Endodermal cell (in vitro differentiated cells): ENCODE results near the gene PASK. TPM values are rescaled to one million over a fixed set of nuclear protein-coding genes. Genes with fewer than 3 reads are reported as not detected.

Source experiments
- DNase-seq: peaks from one replicate; pipeline ENCODE4 v3.0.0-alpha.2; 2017
- H3K27ac ChIP-seq: 2 replicates; pipeline ENCODE4 v1.5.1; 2013; ENCODE audit warnings: mild to moderate bottlenecking, low read depth, low read length, moderate library complexity
- H3K27me3 ChIP-seq: 2 replicates; pipeline ENCODE4 v1.6.1; 2013; ENCODE audit warnings: mild to moderate bottlenecking, low read length, moderate library complexity; ENCODE audit not compliant: insufficient read depth, control insufficient read depth, poor library complexity, severe bottlenecking
- H3K36me3 ChIP-seq: 2 replicates; pipeline ENCODE4 v1.7.0; 2013; ENCODE audit warnings: mild to moderate bottlenecking, low read length, moderate library complexity; ENCODE audit not compliant: control insufficient read depth, insufficient read depth
- H3K4me1 ChIP-seq: one replicate; pipeline ENCODE4 v1.7.0; 2013; ENCODE audit warnings: low read length; ENCODE audit not compliant: control insufficient read depth, insufficient read depth
- H3K4me3 ChIP-seq: 2 replicates; pipeline ENCODE4 v1.5.1; 2013; ENCODE audit warnings: mild to moderate bottlenecking, low read length, moderate library complexity
- H3K9ac ChIP-seq: 2 replicates; pipeline ENCODE4 v1.6.1; 2013; ENCODE audit warnings: mild to moderate bottlenecking, low read length, moderate library complexity; ENCODE audit not compliant: poor library complexity, severe bottlenecking; ENCODE audit errors: extremely low read depth
- H3K9me3 ChIP-seq: 2 replicates; pipeline ENCODE4 v1.6.1; 2013; ENCODE audit warnings: mild to moderate bottlenecking, low read length, moderate library complexity; ENCODE audit not compliant: control insufficient read depth
- H3K27ac Mint-ChIP-seq: 2 replicates; pipeline ENCODE4 v1.8.0; 2020; ENCODE audit warnings: mixed read lengths
- H3K27me3 Mint-ChIP-seq: 2 replicates; pipeline ENCODE4 v1.8.0; 2021; ENCODE audit warnings: mild to moderate bottlenecking, mixed read lengths; ENCODE audit not compliant: insufficient read depth
- H3K36me3 Mint-ChIP-seq: 2 replicates; pipeline ENCODE4 v1.8.0; 2020; ENCODE audit warnings: low read depth, mixed read lengths
- H3K4me1 Mint-ChIP-seq: 2 replicates; pipeline ENCODE4 v1.8.0; 2020; ENCODE audit warnings: mixed read lengths
- H3K4me3 Mint-ChIP-seq: 2 replicates; pipeline ENCODE4 v1.8.0; 2020; ENCODE audit warnings: mild to moderate bottlenecking, moderate library complexity, mixed read lengths
- H3K9me3 Mint-ChIP-seq: 2 replicates; pipeline ENCODE4 v1.8.0; 2020; ENCODE audit warnings: mild to moderate bottlenecking, mixed read lengths
- WGBS, 2 experiments: methylation state at CpG; one replicate each; pipeline versions ENCODE4 v1.1.5 to v1.1.7; 2013; ENCODE audit warnings: missing lambda C conversion rate in 2 of 2, mixed read lengths in 1 of 2; ENCODE audit not compliant: insufficient coverage in 1 of 2, insufficient read length in 1 of 2; 5-methylcytosine and 5-hydroxymethylcytosine counted together
- total RNA-seq, 2 donors: library from RNA; stranded (reverse); fragmentation: NEBNext Ultra II Directional in 1 of 2; extraction: Animal tissue kit (Norgen Biotek cat#: 25700) in 1 of 2; gene quantifications; 2 replicates in 1 of 2; 3 replicates in 1 of 2; pipeline ENCODE4 v1.2.1, GENCODE V29; 2021
- TF ChIP-seq, protein P1 (sequence below): fragments of 200-600 bp; sonication (generic); conservative IDR thresholded peaks from 2 replicates; pipeline ENCODE4 v1.5.0; 2021; ENCODE audit warnings: antibody characterized with exemption, mild to moderate bottlenecking

The PASK gene
- total RNA-seq, 2 donors from 2014 or later = 76.5 to 94.5 TPM

DNA sequence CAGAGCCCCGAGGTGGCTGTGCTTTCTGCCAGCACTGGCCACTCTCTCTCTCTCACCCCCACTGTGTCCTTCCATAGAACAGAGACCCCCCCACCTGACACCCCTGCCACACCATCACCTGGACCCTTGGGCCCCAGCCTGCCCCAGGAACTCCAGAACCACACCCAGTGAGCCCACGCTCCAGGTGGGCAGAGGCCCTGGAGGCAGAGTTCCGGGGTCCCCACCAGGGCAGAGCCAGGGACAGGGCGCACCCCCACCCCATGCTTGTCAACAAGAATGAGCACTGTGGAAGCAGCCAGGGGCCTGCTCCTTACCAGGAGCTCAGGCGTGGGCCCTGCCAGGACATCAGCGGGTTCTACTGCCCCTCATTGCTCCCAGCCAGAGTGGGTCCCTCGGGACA is 14.6 kb downstream of the PASK start:
- 90 to 100% methylated on average over 1 to 7 of the region's 7 CpGs for WGBS, 2 experiments

DNA sequence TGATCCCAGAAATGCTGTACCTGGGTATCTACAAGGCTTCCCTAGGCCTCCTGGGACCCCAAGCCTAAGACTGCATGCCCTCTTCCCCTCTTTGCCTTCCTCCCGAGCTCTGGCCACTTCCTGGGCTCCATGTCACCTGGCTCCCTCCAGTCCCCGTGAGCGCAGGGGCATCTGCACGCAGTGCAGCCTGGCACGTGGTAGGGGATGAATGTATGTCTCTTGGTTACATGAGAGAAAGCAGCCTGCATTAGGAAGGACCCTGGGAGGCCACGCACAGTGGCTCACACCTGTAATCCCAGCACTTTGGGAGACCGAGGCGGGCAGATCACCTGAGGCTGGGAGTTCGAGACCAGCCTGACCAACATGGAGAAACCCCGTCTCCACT is 15.8 kb downstream of the PASK start:
- no peaks in the 10 kb centered on the region for H3K27me3 Mint-ChIP-seq
- no peaks in the 10 kb centered on the region for H3K4me1 Mint-ChIP-seq
- DNase-seq = no peak
- H3K36me3 Mint-ChIP-seq = peaks cover 49% of the 10 kb centered on the region
- no peaks in the 10 kb centered on the region for H3K27me3 ChIP-seq
- no peak overlapping the region for H3K4me3 ChIP-seq
- no peak overlapping the region for H3K9ac ChIP-seq
- no peak overlapping the region for H3K27ac ChIP-seq
- no peaks in the 10 kb centered on the region for H3K9me3 ChIP-seq
- no peaks in the 10 kb centered on the region for H3K4me1 ChIP-seq
- TF ChIP-seq, protein P1, sequence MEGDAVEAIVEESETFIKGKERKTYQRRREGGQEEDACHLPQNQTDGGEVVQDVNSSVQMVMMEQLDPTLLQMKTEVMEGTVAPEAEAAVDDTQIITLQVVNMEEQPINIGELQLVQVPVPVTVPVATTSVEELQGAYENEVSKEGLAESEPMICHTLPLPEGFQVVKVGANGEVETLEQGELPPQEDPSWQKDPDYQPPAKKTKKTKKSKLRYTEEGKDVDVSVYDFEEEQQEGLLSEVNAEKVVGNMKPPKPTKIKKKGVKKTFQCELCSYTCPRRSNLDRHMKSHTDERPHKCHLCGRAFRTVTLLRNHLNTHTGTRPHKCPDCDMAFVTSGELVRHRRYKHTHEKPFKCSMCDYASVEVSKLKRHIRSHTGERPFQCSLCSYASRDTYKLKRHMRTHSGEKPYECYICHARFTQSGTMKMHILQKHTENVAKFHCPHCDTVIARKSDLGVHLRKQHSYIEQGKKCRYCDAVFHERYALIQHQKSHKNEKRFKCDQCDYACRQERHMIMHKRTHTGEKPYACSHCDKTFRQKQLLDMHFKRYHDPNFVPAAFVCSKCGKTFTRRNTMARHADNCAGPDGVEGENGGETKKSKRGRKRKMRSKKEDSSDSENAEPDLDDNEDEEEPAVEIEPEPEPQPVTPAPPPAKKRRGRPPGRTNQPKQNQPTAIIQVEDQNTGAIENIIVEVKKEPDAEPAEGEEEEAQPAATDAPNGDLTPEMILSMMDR = no peak
- no peaks in the 10 kb centered on the region for H3K9me3 Mint-ChIP-seq
- peaks cover 28% of the 10 kb centered on the region for H3K36me3 ChIP-seq
- H3K27ac Mint-ChIP-seq = no peak overlapping the region
- no peak overlapping the region for H3K4me3 Mint-ChIP-seq
- 90 to 96% methylated on average over 6 to 10 of the region's 10 CpGs for WGBS, 2 experiments

More for the DNA sequence above, 14.6 kb downstream of the PASK start:
- H3K36me3 Mint-ChIP-seq = peaks cover 48% of the 10 kb centered on the region
- H3K4me3 Mint-ChIP-seq = no peak overlapping the region
- H3K9me3 Mint-ChIP-seq = no peaks in the 10 kb centered on the region
- H3K4me1 Mint-ChIP-seq = no peaks in the 10 kb centered on the region
- TF ChIP-seq, protein P1 = no peak
- DNase-seq = no peak
- no peaks in the 10 kb centered on the region for H3K27me3 ChIP-seq
- H3K27me3 Mint-ChIP-seq = no peaks in the 10 kb centered on the region
- peaks cover 35% of the 10 kb centered on the region for H3K36me3 ChIP-seq
- no peak overlapping the region for H3K27ac Mint-ChIP-seq
- no peaks in the 10 kb centered on the region for H3K9me3 ChIP-seq
- no peak overlapping the region for H3K9ac ChIP-seq
- no peak overlapping the region for H3K4me3 ChIP-seq
- H3K4me1 ChIP-seq = no peaks in the 10 kb centered on the region
- H3K27ac ChIP-seq = no peak overlapping the region

GRCh38 chr2:241132538-241133435 is 16.5 kb downstream of the PASK start:
- H3K36me3 Mint-ChIP-seq = peaks cover 51% of the 10 kb centered on the region
- TF ChIP-seq, protein P1 = no peak
- H3K4me3 Mint-ChIP-seq = no peak overlapping the region
- peaks cover 22% of the 10 kb centered on the region for H3K36me3 ChIP-seq
- H3K27ac ChIP-seq = no peak overlapping the region
- no peak overlapping the region for H3K4me3 ChIP-seq
- H3K9me3 ChIP-seq = no peaks in the 10 kb centered on the region
- no peaks in the 10 kb centered on the region for H3K27me3 ChIP-seq
- no peaks in the 10 kb centered on the region for H3K9me3 Mint-ChIP-seq
- H3K4me1 ChIP-seq = no peaks in the 10 kb centered on the region
- DNase-seq = no peak
- WGBS, 2 experiments = 93 to 100% methylated on average over 5 to 14 of the region's 14 CpGs
- no peaks in the 10 kb centered on the region for H3K4me1 Mint-ChIP-seq
- no peak overlapping the region for H3K27ac Mint-ChIP-seq
- H3K9ac ChIP-seq = no peak overlapping the region
- H3K27me3 Mint-ChIP-seq = no peaks in the 10 kb centered on the region
